ENCODE data around the gene CDIPT.

CDIPT gene

DNA sequence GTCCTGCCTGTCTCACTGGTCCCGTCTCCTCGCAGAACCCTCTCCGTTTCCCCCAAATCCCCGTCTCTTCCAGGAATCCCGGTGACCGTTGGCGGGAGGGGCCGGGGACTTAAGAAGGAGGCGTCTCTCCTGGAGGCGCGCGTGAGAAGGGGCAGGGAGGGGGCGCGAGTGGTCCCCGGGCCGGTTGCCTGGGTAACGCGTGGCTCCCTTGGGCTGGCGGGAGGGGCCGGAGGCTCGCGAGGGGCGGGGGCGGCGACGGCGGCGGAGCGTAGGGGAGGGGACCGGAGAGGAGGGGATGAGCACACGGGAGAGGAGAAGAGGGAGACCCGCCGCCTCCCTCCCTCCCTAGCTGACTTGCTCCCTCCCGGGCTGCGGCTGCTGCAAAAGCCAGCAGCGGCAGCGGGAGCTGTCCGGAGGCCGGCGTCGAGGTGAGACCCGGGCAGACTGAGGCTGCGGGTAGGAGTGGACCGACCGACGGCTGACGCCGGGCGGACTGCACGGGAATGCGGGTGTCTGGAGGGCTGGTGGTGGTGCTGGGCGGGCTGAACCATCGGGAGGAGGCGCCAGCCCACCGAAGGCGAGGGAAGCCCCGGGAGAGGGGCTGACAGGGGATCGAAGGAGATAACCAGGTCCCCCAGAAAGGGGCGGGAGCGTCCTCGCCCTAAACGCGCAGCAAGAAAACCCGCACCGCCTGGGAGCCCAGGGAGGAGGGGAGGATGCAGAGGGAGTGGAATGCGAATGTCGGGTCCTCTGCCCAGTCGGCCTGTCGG lies 50.9 kb downstream of the CDIPT start, which contains the start of gene PRRT2:
Gene PRRT2 (plus strand): TSS at position 298 of the 770 bp plus-strand sequence. CDS start 862 bp downstream, outside the sequence.
- TF ChIP-seq TCF12 (IDR thresholded peaks at IDR 0.05; ENCODE audit: low read depth) (no peak), EGR1 (IDR thresholded peaks at IDR 0.05) (no peak), ZBTB7A (IDR thresholded peaks at IDR 0.05; ENCODE audit: low read depth) (peak; percentile 48; the same call in 1 of the 2 replicates)

DNA sequence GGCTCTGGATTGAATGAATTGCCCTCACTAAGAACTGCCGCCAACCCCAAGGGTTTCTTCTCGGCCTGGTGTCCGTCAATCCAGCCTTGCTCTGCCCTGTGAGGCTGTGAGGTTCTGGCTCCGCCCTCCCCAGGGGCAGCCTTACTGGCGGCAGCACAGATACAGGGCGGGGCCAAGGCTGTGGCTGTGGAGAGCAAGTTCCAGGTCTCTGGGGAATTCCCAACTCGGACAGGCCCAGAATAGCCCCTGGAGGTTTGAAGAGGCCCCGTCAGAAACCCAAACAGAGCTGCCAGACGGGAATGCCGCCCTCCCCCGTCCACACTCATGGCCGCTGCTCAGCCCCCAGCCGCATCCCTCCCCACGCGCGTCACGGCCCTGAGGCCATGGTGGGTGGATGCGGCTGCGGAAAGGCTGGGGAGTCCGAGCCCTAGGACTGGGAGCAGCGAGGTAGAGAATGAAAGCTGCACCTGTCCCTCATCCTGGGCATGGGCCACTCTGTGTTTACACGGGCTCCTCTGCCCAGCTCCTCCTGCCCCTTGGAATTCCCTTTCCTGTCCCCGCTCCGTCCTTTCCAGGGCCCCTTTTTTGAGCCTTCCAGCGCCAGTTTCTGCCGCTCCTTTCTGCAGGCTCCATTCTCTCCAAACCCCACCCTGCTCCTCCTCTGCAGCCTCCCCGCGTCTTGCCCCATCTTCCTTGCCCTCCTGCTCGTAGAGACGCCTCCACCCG lies 51.7 kb downstream of the CDIPT start:
- no peak for TF ChIP-seq FOXM1 (IDR thresholded peaks at IDR 0.05; ENCODE audit: borderline replicate concordance, low read depth)
- TF ChIP-seq, protein P1, sequence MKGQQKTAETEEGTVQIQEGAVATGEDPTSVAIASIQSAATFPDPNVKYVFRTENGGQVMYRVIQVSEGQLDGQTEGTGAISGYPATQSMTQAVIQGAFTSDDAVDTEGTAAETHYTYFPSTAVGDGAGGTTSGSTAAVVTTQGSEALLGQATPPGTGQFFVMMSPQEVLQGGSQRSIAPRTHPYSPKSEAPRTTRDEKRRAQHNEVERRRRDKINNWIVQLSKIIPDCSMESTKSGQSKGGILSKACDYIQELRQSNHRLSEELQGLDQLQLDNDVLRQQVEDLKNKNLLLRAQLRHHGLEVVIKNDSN (IDR thresholded peaks at IDR 0.05) = no peak
- no peak for TF ChIP-seq CEBPB (IDR thresholded peaks at IDR 0.05)
- no peak for TF ChIP-seq NFIC (IDR thresholded peaks at IDR 0.05)
- 0 out of 2 replicates have a peak, but pooled peaks have one; percentile 3 for TF ChIP-seq ZBTB7A (IDR thresholded peaks at IDR 0.05; ENCODE audit: low read depth)
- peak; percentile 37 for TF ChIP-seq YY1 (IDR thresholded peaks at IDR 0.05; ENCODE audit: low read depth)
- TF ChIP-seq TCF12 (IDR thresholded peaks at IDR 0.05; ENCODE audit: low read depth) = no peak

DNA sequence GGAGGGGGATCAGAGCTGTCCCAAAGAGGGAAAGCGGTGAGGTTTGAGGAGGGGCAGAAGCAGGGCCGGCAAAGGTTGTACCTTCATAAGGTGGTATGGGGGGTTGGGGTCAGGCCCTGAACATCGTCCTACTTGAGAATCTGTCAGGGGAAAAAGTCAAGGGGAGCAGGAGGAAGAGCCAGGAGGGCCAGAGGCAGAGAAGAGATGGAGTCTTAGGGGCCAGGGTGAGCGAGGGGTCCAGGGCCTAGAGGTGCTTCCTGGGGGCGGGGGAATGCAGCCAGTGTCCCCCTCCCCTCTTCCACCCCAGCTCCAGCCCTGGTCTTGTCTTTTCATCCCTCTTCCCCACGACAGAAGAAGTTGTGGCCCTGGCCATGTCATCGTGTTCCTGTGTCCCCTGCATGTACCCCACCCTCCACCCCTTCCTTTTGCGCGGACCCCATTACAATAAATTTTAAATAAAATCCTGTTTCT lies 52.3 kb downstream of the CDIPT start:
- TF ChIP-seq CEBPB (IDR thresholded peaks at IDR 0.05) (no peak), TCF12 (IDR thresholded peaks at IDR 0.05; ENCODE audit: low read depth) (no peak), EGR1 (IDR thresholded peaks at IDR 0.05) (no peak), EP300 (IDR thresholded peaks at IDR 0.05; ENCODE audit: borderline replicate concordance) (no peak), YY1 (IDR thresholded peaks at IDR 0.05; ENCODE audit: low read depth) (no peak), TEAD4 (IDR thresholded peaks at IDR 0.05) (no peak), CREB1 (IDR thresholded peaks at IDR 0.05; ENCODE audit: low read depth) (no peak), ZBTB7A (IDR thresholded peaks at IDR 0.05; ENCODE audit: low read depth) (no peak), NFIC (IDR thresholded peaks at IDR 0.05) (no peak), TAF1 (IDR thresholded peaks at IDR 0.05; ENCODE audit: low read depth) (no peak), RAD21 (IDR thresholded peaks at IDR 0.05; ENCODE audit: low read depth) (no peak)
- TF ChIP-seq, protein P2, sequence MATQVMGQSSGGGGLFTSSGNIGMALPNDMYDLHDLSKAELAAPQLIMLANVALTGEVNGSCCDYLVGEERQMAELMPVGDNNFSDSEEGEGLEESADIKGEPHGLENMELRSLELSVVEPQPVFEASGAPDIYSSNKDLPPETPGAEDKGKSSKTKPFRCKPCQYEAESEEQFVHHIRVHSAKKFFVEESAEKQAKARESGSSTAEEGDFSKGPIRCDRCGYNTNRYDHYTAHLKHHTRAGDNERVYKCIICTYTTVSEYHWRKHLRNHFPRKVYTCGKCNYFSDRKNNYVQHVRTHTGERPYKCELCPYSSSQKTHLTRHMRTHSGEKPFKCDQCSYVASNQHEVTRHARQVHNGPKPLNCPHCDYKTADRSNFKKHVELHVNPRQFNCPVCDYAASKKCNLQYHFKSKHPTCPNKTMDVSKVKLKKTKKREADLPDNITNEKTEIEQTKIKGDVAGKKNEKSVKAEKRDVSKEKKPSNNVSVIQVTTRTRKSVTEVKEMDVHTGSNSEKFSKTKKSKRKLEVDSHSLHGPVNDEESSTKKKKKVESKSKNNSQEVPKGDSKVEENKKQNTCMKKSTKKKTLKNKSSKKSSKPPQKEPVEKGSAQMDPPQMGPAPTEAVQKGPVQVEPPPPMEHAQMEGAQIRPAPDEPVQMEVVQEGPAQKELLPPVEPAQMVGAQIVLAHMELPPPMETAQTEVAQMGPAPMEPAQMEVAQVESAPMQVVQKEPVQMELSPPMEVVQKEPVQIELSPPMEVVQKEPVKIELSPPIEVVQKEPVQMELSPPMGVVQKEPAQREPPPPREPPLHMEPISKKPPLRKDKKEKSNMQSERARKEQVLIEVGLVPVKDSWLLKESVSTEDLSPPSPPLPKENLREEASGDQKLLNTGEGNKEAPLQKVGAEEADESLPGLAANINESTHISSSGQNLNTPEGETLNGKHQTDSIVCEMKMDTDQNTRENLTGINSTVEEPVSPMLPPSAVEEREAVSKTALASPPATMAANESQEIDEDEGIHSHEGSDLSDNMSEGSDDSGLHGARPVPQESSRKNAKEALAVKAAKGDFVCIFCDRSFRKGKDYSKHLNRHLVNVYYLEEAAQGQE (IDR thresholded peaks at IDR 0.05; ENCODE audit: low read depth) = no peak
- TF ChIP-seq, protein P1 (IDR thresholded peaks at IDR 0.05) = no peak
- TF ChIP-seq, protein P3, sequence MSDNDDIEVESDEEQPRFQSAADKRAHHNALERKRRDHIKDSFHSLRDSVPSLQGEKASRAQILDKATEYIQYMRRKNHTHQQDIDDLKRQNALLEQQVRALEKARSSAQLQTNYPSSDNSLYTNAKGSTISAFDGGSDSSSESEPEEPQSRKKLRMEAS (IDR thresholded peaks at IDR 0.05) = no peak

DNA sequence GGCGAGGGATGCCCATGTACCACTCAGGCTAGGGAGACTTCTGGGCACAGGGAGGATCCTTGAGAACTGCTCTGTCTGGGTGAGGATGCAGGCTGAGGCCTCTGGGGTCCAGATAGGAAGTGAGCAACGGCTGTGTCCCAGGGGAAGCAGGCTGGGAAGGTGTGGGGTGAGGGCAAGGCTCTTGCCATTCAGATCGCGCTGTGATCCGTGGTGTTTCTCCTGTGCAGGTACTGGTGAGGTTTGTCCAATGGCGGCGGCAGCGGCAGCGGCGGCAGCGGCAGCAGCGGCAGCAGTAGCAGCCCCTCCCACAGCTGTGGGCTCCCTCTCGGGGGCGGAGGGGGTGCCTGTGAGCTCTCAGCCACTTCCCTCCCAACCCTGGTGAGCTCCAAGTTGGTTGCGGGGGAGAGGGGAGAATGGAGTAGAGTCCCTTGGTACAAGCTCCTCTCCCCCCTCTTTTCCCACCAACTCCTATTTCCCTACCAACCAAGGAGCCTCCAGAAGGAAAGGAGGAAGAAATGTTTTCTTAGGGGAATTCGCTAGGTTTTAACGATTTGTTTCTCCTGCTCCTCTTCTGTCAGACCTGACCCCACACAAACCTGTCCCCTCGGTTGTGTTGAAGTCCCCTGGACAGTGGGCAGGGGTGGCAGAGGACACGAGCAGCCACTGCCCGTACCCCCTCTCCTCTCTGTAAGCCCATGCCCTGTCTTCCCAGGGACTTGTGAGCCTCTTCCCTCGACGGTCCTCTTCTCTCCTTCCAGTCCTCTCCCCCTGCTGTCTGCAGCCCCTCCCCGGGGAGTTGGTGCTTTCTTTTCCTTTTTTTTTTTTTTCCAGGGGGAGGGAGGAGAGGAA lies 53.0 kb downstream of the CDIPT start:
- TF ChIP-seq, protein P1 (IDR thresholded peaks at IDR 0.05) = no peak
- no peak for TF ChIP-seq NFIC (IDR thresholded peaks at IDR 0.05)
- TF ChIP-seq FOXM1 (IDR thresholded peaks at IDR 0.05; ENCODE audit: borderline replicate concordance, low read depth) = no peak
- TF ChIP-seq CREB1 (IDR thresholded peaks at IDR 0.05; ENCODE audit: low read depth) = no peak
- no peak for TF ChIP-seq CEBPB (IDR thresholded peaks at IDR 0.05)
- TF ChIP-seq TCF12 (IDR thresholded peaks at IDR 0.05; ENCODE audit: low read depth) = no peak
- no peak for TF ChIP-seq TEAD4 (IDR thresholded peaks at IDR 0.05)
- no peak for TF ChIP-seq EGR1 (IDR thresholded peaks at IDR 0.05)
- no peak for TF ChIP-seq ZBTB7A (IDR thresholded peaks at IDR 0.05; ENCODE audit: low read depth)

DNA sequence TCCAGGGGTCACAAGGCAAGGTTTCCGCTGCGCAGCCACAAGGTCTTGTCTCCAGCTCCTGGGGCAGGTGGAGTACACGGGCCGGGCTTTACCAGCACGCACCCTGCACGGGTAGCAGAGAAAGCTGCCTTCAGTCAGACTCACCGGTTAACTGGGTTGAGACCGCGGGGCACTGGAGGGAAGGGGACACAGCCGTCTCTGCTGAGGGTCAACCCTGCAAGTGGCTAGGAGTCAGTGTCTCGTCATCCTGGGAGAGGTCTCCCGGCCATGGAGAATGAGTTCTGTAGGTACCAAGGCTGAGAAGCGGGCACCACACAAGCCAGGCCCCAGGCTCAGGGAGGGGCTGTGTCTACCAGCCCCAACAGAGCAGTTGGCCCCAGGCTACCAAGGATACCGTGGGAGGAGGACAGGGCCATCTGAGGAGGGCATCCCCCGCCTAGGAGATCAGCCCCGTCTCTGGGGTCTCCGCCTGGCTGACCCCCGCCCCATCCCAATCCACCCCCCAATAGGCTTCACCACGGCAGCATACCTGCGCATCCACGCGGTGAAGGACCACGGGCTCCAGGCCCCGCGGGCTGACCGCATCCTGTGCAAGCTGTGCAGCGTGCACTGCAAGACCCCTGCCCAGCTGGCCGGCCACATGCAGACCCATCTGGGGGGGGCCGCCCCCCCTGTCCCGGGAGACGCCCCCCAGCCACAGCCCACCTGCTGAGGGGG lies 53.8 kb downstream of the CDIPT start:
- TF ChIP-seq FOXM1 (IDR thresholded peaks at IDR 0.05; ENCODE audit: borderline replicate concordance, low read depth) (no peak), TCF12 (IDR thresholded peaks at IDR 0.05; ENCODE audit: low read depth) (no peak), CREB1 (IDR thresholded peaks at IDR 0.05; ENCODE audit: low read depth) (no peak), CEBPB (IDR thresholded peaks at IDR 0.05) (no peak), TEAD4 (IDR thresholded peaks at IDR 0.05) (no peak)
- TF ChIP-seq, protein P3 (IDR thresholded peaks at IDR 0.05) = no peak

All from Ishikawa (cell line).